Hypothalamus (tissue), 51 donors: ENCODE results near the gene PNPLA3.

Source experiments
- DNase-seq, 51 donors: peaks; one replicate each; lab custom pipeline; 2025; lab: John Stamatoyannopoulos, UW

Gene PNPLA3

GRCh38 chr22:43955883-43956782 is 32.5 kb downstream of the PNPLA3 start:
- no peak for DNase-seq

GRCh38 chr22:43956805-43957463 is 33.3 kb downstream of the PNPLA3 start:
- DNase-seq: no peak

- no peak for DNase-seq
Observed at GRCh38 chr22:43957871-43958270, 34.3 kb downstream of the PNPLA3 start.

GRCh38 chr22:43964314-43964857 is 40.8 kb downstream of the PNPLA3 start:
- DNase-seq: no peak

DNA sequence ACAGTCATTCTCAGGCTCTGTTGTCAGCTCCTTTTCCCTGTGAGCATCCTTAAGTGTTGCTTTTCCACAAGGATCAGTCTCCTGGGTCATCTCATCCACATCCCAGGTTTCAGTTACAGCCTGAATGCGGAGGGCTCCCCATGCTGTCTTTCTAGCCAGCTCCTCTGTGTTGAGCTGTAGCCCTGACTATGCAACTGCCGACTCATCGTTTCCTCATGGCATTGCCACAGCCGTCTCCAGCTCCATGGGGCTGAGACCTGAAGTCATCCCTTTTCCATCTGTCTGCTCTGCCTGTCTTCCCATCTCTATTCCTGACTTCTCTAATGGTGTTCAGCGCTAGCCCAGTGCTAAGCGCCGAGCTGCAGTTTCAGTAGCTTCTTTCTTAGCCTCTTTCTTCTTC is 43.5 kb downstream of the PNPLA3 start:
- no peak for DNase-seq

DNA sequence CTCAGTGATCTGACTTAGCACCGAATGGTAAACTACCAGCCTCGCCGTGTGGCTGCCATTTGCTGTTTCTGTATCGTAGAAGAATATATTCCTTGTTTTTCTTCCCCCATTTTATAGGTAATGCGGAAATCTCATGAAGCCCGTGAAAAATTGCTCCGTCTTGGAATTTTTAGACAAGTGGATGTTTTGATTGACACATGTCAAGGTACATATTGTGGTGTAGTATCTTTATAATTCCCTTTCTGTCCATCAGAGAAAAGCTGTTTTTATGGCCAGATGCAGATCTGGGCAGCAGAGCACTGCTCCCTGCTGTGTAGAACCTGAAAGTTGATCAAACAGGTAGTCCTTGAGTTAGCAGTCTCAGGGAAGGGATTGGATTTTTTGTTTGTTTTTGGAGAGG is 45.0 kb downstream of the PNPLA3 start:
- DNase-seq: no peak

- DNase-seq: no peak
Observed at GRCh38 chr22:43969021-43969878, 45.6 kb downstream of the PNPLA3 start.

DNA sequence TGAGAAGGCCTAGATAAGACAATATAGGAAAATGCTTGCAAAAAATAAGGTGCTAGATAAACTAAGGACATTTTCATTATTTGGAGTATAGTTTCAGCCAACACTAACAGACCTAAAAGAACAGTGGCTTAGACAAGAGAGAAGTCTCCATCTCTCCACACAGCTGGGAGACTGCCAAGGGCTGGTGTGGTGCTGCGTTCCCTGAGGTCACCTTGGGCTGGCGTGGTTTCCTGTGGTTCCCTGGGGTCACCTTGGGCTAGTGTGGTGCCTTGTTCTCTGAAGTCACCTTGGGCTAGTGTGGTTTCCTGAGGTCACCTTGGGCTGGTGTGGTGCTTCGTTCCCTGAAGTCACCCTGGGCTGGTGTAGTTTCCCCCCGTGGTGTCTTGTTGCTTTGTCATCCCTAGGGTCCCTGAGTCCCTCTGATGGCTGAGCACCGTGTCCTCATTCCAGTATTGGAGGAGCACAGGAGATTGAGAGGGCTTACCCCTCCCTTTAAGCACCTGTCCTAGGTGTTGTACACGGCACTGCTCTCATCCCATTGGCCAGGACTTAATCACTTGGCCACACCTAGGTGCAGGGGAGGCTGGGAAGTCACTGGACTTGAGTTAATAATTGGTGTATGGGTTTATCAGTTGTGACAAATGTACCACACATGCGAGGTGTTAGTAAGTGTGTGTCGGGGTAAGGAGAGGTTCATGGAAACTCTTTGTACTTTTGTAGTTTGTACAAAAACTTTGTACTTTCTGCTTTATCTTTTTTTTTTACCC is 46.6 kb downstream of the PNPLA3 start:
- no peak for DNase-seq

GRCh38 chr22:43971112-43971511 is 47.5 kb downstream of the PNPLA3 start:
- DNase-seq: no peak

DNA sequence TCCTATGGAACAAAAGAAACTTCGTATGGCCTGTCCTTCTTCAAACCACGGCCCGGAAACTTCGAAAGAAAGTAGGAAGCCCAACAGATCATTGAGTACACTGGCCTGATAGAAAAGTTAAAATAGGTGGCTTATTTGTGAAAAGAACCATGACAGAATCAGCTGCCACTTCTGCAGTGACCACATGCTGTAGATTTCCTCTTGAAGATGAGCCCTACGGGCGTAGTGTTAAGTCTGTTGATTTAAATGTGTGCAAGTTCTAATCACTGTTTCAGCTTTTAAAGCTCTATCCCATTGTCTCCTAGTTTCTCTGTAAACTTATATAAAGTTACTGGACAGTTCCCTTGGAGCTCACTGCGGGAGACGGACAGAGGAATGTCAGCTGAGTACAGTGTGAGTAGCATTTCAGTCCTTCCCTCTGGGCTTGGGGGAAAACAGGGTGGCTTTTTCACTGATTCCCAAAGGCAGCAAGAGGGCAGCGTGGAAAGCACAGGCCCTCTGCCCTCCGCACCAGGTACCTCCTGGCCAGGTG is 49.4 kb downstream of the PNPLA3 start:
- DNase-seq: no peak

GRCh38 chr22:43974028-43974545 is 50.5 kb downstream of the PNPLA3 start:
- DNase-seq: no peak

DNA sequence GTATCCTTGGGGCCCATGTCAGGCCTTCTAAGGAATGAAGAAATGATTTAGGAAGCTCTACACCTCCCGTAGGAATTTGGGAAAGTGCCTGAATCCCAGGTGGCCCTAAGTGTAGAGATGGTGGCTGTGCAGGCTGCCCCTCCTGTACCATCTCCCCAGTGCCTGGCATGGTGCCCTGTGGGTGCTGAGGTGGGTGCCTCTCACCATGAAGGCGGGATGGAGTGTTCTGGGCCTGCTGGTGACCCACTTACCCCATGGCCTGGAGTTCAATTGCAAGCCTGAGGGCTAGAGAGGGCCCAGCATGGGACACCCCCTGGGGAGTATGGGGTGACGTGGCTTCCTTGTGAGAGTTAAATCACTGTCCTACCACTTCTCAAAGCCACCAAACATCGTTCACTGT is 51.4 kb downstream of the PNPLA3 start:
- no peak for DNase-seq

GRCh38 chr22:43976861-43977795 is 53.5 kb downstream of the PNPLA3 start:
- DNase-seq: no peak

DNA sequence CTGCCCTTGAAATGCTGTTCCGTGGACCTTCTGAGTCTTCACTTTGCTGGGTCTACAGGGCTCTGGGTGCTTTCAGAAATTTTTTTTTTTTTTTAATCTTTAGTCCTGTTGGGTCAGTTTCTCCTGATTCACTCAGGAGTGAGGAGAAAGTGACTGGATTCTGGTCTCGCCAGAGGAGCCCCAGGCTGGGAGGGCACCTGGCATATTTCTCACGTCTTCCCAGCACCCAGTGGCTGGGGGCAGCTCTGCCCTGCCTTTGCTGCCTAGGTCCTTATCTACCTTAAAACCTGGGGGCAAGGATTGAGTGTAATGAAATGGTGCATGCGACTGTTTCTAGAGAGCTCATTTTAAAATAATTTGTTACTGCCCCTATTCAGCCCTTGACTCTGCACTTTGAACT is 55.0 kb downstream of the PNPLA3 start:
- DNase-seq: no peak

GRCh38 chr22:43980579-43980978 is 57.0 kb downstream of the PNPLA3 start:
- no peak for DNase-seq

- DNase-seq: no peak
Observed at GRCh38 chr22:43980996-43981395, 57.4 kb downstream of the PNPLA3 start.

DNA sequence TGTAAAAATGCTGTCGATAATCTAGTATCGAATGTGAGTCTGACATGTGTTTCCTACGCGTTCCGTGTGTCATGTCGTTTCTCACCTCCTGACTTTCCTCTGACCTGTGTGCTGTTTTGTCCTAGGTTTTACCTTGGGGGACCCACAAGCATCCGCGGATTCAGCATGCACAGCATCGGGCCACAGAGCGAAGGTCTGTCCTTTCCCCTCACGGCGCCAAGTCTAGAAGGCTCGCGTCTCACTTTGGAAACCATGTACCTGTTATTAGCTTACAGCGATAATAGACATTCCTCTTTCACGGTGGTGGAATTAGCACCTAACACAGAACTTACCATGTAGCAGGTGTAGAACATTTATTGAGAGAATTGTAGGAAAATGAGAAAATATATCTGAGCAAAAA is 60.2 kb downstream of the PNPLA3 start:
- DNase-seq: no peak

DNA sequence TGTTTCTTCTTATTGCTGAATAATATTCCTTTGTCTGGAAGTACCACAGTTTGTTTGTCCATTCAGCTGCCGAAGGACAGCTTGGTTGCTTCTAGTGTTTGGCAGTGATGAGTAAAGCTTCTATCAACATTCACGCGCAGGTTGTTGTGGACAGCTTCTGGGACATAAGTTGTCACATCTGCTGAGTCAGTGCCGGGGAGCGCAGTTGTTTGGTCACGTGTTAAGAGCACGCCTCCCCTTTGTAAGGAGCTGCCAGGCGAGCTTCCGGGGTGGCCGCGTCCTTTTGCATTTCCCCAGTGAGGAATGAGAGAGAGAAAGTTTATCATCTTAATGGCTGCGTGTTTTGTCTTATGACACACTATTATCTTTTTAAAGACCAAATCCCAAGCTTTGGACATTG is 61.9 kb downstream of the PNPLA3 start:
- DNase-seq: peak in 18 of 51 donors; percentile 5 to 41 (median 14)
